KOPT-K1 (cell line): ENCODE results near the gene HIVEP1.

Experiments used
- H3K27ac ChIP-seq: fragments of 200-600 bp; sonication (generic); 2 replicates; pipeline ENCODE4 v1.5.1; 2016; ENCODE audit warnings: antibody characterized with exemption, mild to moderate bottlenecking, low read depth, low read length; ENCODE audit not compliant: poor library complexity, severe bottlenecking
- H3K36me3 ChIP-seq: fragments of 200-600 bp; sonication (generic); 2 replicates; pipeline ENCODE4 v1.5.1; 2017; ENCODE audit warnings: antibody characterized with exemption, mild to moderate bottlenecking, low read length, moderate library complexity; ENCODE audit not compliant: insufficient read depth
- H3K9me3 ChIP-seq: fragments of 200-600 bp; sonication (generic); 2 replicates; pipeline ENCODE4 v1.5.1; 2017; ENCODE audit warnings: antibody characterized with exemption, low read length, mild to moderate bottlenecking; ENCODE audit not compliant: insufficient read depth, poor library complexity, severe bottlenecking

Gene HIVEP1

GRCh38 chr6:12039540-12040459 lies 27.7 kb downstream of the HIVEP1 start:
- H3K9me3 ChIP-seq: peaks cover 6% of the 10 kb centered on the region
- H3K36me3 ChIP-seq: no peaks in the 10 kb centered on the region
- no peak overlapping the region for H3K27ac ChIP-seq

- H3K27ac ChIP-seq: no peak overlapping the region
- H3K36me3 ChIP-seq: no peaks in the 10 kb centered on the region
- H3K9me3 ChIP-seq: peaks cover 6% of the 10 kb centered on the region
These were observed 35.2 kb downstream of the HIVEP1 start for GRCh38 chr6:12047304-12047703.

- Histone ChIP-seq H3K36me3 (no peaks in the 10 kb centered on the region), H3K9me3 (peaks cover 6% of the 10 kb centered on the region), H3K27ac (no peak overlapping the region)
These were observed 35.8 kb downstream of the HIVEP1 start for GRCh38 chr6:12047792-12048432.

- Histone ChIP-seq H3K27ac (no peak overlapping the region), H3K9me3 (peaks cover 6% of the 10 kb centered on the region), H3K36me3 (no peaks in the 10 kb centered on the region)
These were observed 36.5 kb downstream of the HIVEP1 start for GRCh38 chr6:12048609-12049008.

- H3K36me3 ChIP-seq: no peaks in the 10 kb centered on the region
- peaks cover 5% of the 10 kb centered on the region for H3K9me3 ChIP-seq
- no peak overlapping the region for H3K27ac ChIP-seq
These were observed 37.1 kb downstream of the HIVEP1 start for GRCh38 chr6:12049165-12049564.

- H3K27ac ChIP-seq: no peak overlapping the region
- no peaks in the 10 kb centered on the region for H3K36me3 ChIP-seq
- no peaks in the 10 kb centered on the region for H3K9me3 ChIP-seq
These were observed 39.8 kb downstream of the HIVEP1 start for GRCh38 chr6:12051861-12052368.

- Histone ChIP-seq H3K27ac (no peak overlapping the region), H3K36me3 (no peaks in the 10 kb centered on the region), H3K9me3 (no peaks in the 10 kb centered on the region)
These were observed 46.3 kb downstream of the HIVEP1 start for GRCh38 chr6:12058172-12058961.

- no peak overlapping the region for H3K27ac ChIP-seq
- H3K36me3 ChIP-seq: no peaks in the 10 kb centered on the region
- no peaks in the 10 kb centered on the region for H3K9me3 ChIP-seq
These were observed 48.9 kb downstream of the HIVEP1 start for GRCh38 chr6:12060780-12061609.

GRCh38 chr6:12062605-12063004 lies 50.5 kb downstream of the HIVEP1 start:
- H3K27ac ChIP-seq: no peak overlapping the region
- H3K36me3 ChIP-seq: no peaks in the 10 kb centered on the region
- H3K9me3 ChIP-seq: no peaks in the 10 kb centered on the region

- no peaks in the 10 kb centered on the region for H3K9me3 ChIP-seq
- no peaks in the 10 kb centered on the region for H3K36me3 ChIP-seq
- H3K27ac ChIP-seq: no peak overlapping the region
These were observed 52.0 kb downstream of the HIVEP1 start for GRCh38 chr6:12064131-12064530.

- H3K36me3 ChIP-seq: no peaks in the 10 kb centered on the region
- H3K9me3 ChIP-seq: no peaks in the 10 kb centered on the region
- H3K27ac ChIP-seq: no peak overlapping the region
These were observed 52.5 kb downstream of the HIVEP1 start for GRCh38 chr6:12064538-12065071.

GRCh38 chr6:12065321-12066140 lies 53.4 kb downstream of the HIVEP1 start:
- Histone ChIP-seq H3K9me3 (no peaks in the 10 kb centered on the region), H3K27ac (no peak overlapping the region), H3K36me3 (no peaks in the 10 kb centered on the region)

GRCh38 chr6:12066297-12066696 lies 54.2 kb downstream of the HIVEP1 start:
- Histone ChIP-seq H3K9me3 (no peaks in the 10 kb centered on the region), H3K36me3 (no peaks in the 10 kb centered on the region), H3K27ac (no peak overlapping the region)
